Right lobe of liver (tissue), 6 donors: ENCODE results near the gene TPRKB. TPM values are rescaled to one million over a fixed set of nuclear protein-coding genes. Genes with fewer than 3 reads are reported as not detected.
"Not testable (repeated sequence)": the region's sequence is repeated elsewhere in the genome, so short reads cannot be mapped to it uniquely, and the experiment has no call there.

Source experiments
- ATAC-seq, 4 donors: fragments of 200-7000 bp; cut with Tn5 transposase; one replicate each; pipeline ENCODE4 v1.9.1; 2020; ENCODE audit warnings: mild to moderate bottlenecking in 4 of 4, moderate library complexity in 4 of 4
- DNase-seq, 3 donors: peaks; one replicate each; pipeline ENCODE4 v3.0.0-alpha.2; 2020
- H3K27ac ChIP-seq, 3 donors: fragments of 200-600 bp; one replicate each; pipeline ENCODE4 v1.8.0; 2022
- H3K27me3 ChIP-seq, 2 donors: fragments of 200-600 bp; one replicate each; pipeline ENCODE4 v1.8.0; 2022
- H3K36me3 ChIP-seq, 4 donors: fragments of 200-600 bp; sonication (generic) in 1 of 4; one replicate each; pipeline versions ENCODE4 v1.5.1 to v1.8.0; 2017 to 2022; ENCODE audit warnings: control low read depth in 1 of 4
- H3K4me1 ChIP-seq, 4 donors: fragments of 200-600 bp; sonication (generic) in 1 of 4; one replicate each; pipeline versions ENCODE4 v1.5.1 to v1.8.0; 2017 to 2022; ENCODE audit warnings: control low read depth in 1 of 4
- H3K4me3 ChIP-seq, 3 donors: fragments of 200-600 bp; one replicate each; pipeline ENCODE4 v1.8.0; 2022
- H3K9me3 ChIP-seq, 4 donors: fragments of 200-600 bp; sonication (generic) in 1 of 4; one replicate each; pipeline versions ENCODE4 v1.5.1 to v1.8.0; 2017 to 2022; ENCODE audit warnings: control low read depth in 1 of 4
- POLR2A ChIP-seq: fragments of 450-650 bp; IDR thresholded peaks from one replicate; pipeline ENCODE4 v1.6.1; 2017; ENCODE audit warnings: antibody characterized with exemption, mild to moderate bottlenecking
- WGBS: methylation state at CpG from one replicate; pipeline ENCODE4 v1.1.6; 2018; ENCODE audit warnings: low coverage, low lambda C conversion rate; ENCODE audit not compliant: insufficient coverage; ENCODE audit errors: missing lambda C conversion rate; 5-methylcytosine and 5-hydroxymethylcytosine counted together
- intact Hi-C, 2 donors: fragments of 100-400 bp; cut with DNase I; formaldehyde crosslinking; loops; one replicate each; pipeline versions ENCODE4 v1.11.2 to v1.14.1; 2022
- total RNA-seq, 6 experiments: library from RNA; depleted of rRNA in 2 of 6; stranded (reverse); fragments of >200 nt in 2 of 6; fragmentation: NEBNext Ultra II Directional in 3 of 6; extraction: Animal tissue kit (Norgen Biotek cat#: 25700) in 3 of 6; gene quantifications; one replicate each; pipeline versions ENCODE4 v1.1.0 to v1.2.4, GENCODE V29; 2016 to 2023
- TF ChIP-seq, protein P1 (sequence below), 4 donors: fragments of 200-600 bp in 3 of 4; fragments of 450-650 bp in 1 of 4; IDR thresholded peaks; one replicate each; pipeline versions ENCODE4 v1.5.1 to v1.8.0; 2016 to 2022; ENCODE audit warnings: antibody characterized with exemption in 4 of 4, mild to moderate bottlenecking in 2 of 4
- donor health status: DM: no; HTN: yes; CAD: no.
- donor health status: DM: no; HTN: no; CAD: no.
- donor health status: DM: no; HTN: no; CAD: no.
- donor health status: DM: no; HTN: yes; CAD: no.
- donor health status: DM: no; HTN: yes; CAD: no.

TPRKB gene
- total RNA-seq, 6 experiments from 2014 or later = 6.9 to 19.8 (median 11.5) TPM

- Histone ChIP-seq H3K4me3 (peak overlapping the region in 2 of 3 donors; percentile 6 to 13), H3K27me3 (no peaks in the 10 kb centered on the region), H3K27ac (peak overlapping the region; percentile 59 to 81 (median 77)), H3K9me3 (no peaks in the 10 kb centered on the region), H3K36me3 (no peaks in the 10 kb centered on the region), H3K4me1 (peaks cover 0 to 38% (median 15%) of the 10 kb centered on the region in 4 donors)
- WGBS = 13% methylated on average over 6 of the region's 8 CpGs
- DNase-seq = peak; percentile 83 to 95 (median 90)
- no peak for TF ChIP-seq POLR2A
- TF ChIP-seq, protein P1, sequence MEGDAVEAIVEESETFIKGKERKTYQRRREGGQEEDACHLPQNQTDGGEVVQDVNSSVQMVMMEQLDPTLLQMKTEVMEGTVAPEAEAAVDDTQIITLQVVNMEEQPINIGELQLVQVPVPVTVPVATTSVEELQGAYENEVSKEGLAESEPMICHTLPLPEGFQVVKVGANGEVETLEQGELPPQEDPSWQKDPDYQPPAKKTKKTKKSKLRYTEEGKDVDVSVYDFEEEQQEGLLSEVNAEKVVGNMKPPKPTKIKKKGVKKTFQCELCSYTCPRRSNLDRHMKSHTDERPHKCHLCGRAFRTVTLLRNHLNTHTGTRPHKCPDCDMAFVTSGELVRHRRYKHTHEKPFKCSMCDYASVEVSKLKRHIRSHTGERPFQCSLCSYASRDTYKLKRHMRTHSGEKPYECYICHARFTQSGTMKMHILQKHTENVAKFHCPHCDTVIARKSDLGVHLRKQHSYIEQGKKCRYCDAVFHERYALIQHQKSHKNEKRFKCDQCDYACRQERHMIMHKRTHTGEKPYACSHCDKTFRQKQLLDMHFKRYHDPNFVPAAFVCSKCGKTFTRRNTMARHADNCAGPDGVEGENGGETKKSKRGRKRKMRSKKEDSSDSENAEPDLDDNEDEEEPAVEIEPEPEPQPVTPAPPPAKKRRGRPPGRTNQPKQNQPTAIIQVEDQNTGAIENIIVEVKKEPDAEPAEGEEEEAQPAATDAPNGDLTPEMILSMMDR (IDR thresholded peaks at IDR 0.05) = no peak
- peak; percentile 76 to 86 (median 82) for ATAC-seq
- intact Hi-C loops = no loop called here
Measured at GRCh38 chr2:73701968-73702665, 35.0 kb downstream of the TPRKB start.

DNA sequence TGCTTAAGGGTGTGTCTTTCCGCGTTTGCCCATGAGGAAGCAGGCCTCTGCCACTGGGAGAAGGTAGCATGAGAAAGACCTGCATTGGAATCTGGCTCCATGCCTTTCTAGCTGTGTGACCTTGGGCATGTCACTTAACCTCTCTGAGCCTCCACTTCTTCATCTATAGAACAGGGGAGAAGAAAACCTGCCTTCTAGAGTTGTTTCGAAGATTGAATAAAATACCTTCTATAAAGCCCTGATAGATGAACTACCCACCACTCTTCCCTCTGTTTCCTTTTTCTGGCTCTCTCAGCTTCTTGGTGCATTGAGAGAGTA is 35.7 kb downstream of the TPRKB start:
- DNase-seq, H3K4me3 ChIP-seq, ATAC-seq, H3K27me3 ChIP-seq, H3K36me3 ChIP-seq, intact Hi-C loops, H3K9me3 ChIP-seq: not testable (repeated sequence)
- 30% methylated on average over 3 of the region's 3 CpGs for WGBS
- H3K27ac ChIP-seq = peak overlapping the region; percentile 59 to 81 (median 77)
- H3K4me1 ChIP-seq = peaks cover 0 to 38% (median 15%) of the 10 kb centered on the region in 4 donors

- Histone ChIP-seq H3K36me3 (no peaks in the 10 kb centered on the region), H3K9me3 (no peaks in the 10 kb centered on the region), H3K4me3 (no peak overlapping the region), H3K27me3 (no peaks in the 10 kb centered on the region), H3K4me1 (peaks cover 0 to 38% (median 15%) of the 10 kb centered on the region in 4 donors), H3K27ac (peak overlapping the region; percentile 44 to 59 (median 47))
- DNase-seq (peak; percentile 50 to 59 (median 56)), ATAC-seq (peak; percentile 15 to 53 (median 30))
- intact Hi-C loops = no loop called here
- TF ChIP-seq, protein P1 (IDR thresholded peaks at IDR 0.05) = no peak
- TF ChIP-seq POLR2A = no peak
- 17% methylated on average over 8 of the region's 23 CpGs for WGBS
Measured at GRCh38 chr2:73700661-73701447, 36.3 kb downstream of the TPRKB start.

- H3K4me3 ChIP-seq = no peak overlapping the region
- ATAC-seq (peak; percentile 45 to 60 (median 50)), DNase-seq (peak in 2 of 3 donors; percentile 58 to 77)
- no peaks in the 10 kb centered on the region for H3K9me3 ChIP-seq
- intact Hi-C loops = no loop called here
- H3K27ac ChIP-seq = peak overlapping the region in 2 of 3 donors; percentile 44 to 47
- 15% methylated on average over 5 of the region's 5 CpGs for WGBS
- H3K4me1 ChIP-seq = peaks cover 0 to 38% (median 15%) of the 10 kb centered on the region in 4 donors
- H3K27me3 ChIP-seq = no peaks in the 10 kb centered on the region
- no peaks in the 10 kb centered on the region for H3K36me3 ChIP-seq
- TF ChIP-seq POLR2A = no peak
- TF ChIP-seq, protein P1 (IDR thresholded peaks at IDR 0.05) = no peak
Measured at GRCh38 chr2:73700131-73700611, 37.0 kb downstream of the TPRKB start.

GRCh38 chr2:73699437-73699836 is 37.7 kb downstream of the TPRKB start:
- no peak for DNase-seq
- Histone ChIP-seq H3K27me3 (no peaks in the 10 kb centered on the region), H3K27ac (no peak overlapping the region), H3K36me3 (no peaks in the 10 kb centered on the region), H3K4me3 (no peak overlapping the region), H3K9me3 (no peaks in the 10 kb centered on the region), H3K4me1 (peaks cover 0 to 38% (median 15%) of the 10 kb centered on the region in 4 donors)
- intact Hi-C loops = no loop called here
- no CpG with 5 or more reads among the region's 3 CpGs for WGBS
- no peak for TF ChIP-seq POLR2A
- TF ChIP-seq, protein P1 (IDR thresholded peaks at IDR 0.05) = no peak
- ATAC-seq = no peak
